WERI-Rb-1 (cell line): Measurements from ENCODE around the gene HDAC4.

Experiments used
- DNase-seq: peaks from one replicate; pipeline ENCODE4 v3.0.0-alpha.2; 2020
- H3K27ac ChIP-seq: fragments of 250-450 bp; sonication (Bioruptor Pico); 2 replicates; pipeline ENCODE4 v1.5.1; 2020; ENCODE audit warnings: mild to moderate bottlenecking, moderate library complexity
- H3K27me3 ChIP-seq: fragments of 250-450 bp; sonication (Bioruptor Pico); 2 replicates; pipeline ENCODE4 v1.5.1; 2021; ENCODE audit warnings: mild to moderate bottlenecking, low read depth, moderate library complexity; ENCODE audit not compliant: insufficient read depth, severe bottlenecking
- H3K36me3 ChIP-seq: fragments of 250-450 bp; sonication (Bioruptor Pico); 2 replicates; pipeline ENCODE4 v1.5.1; 2020; ENCODE audit warnings: mild to moderate bottlenecking, moderate library complexity
- H3K4me3 ChIP-seq: 2 replicates; pipeline ENCODE4 v1.5.1; 2011; ENCODE audit warnings: low read depth, mild to moderate bottlenecking, control low read depth, low read length
- H3K9me3 ChIP-seq: fragments of 250-450 bp; sonication (Bioruptor Pico); 2 replicates; pipeline ENCODE4 v1.5.1; 2021; ENCODE audit warnings: mild to moderate bottlenecking, moderate library complexity; ENCODE audit not compliant: severe bottlenecking
- TF ChIP-seq, protein P1 (sequence below): IDR thresholded peaks from 2 replicates; pipeline ENCODE4 v1.5.1; 2011; ENCODE audit warnings: low read depth, mild to moderate bottlenecking, control low read depth, inconsistent platforms, low read length

HDAC4 gene

DNA sequence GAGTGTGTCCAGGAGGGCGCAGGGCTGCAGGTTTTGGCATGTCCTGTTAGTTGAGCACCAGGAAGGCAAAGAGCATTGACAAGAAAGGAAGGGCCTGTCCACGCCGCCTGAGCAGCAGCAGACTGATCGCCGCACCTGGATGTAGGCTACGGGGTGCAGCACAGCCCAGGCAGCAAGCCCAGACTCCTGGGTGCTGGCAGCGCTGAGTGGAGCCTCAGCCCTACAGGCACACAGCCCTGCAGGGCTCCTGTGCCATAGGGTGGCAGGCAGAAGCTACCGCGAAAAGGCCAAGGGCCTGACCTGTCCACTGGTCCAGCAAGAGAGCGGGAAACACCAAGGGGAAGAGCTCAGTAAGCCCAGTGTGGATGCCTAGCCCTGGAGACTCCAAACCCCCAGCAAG, 198.0 kb downstream of the HDAC4 start:
- Histone ChIP-seq H3K4me3 (no peak overlapping the region), H3K36me3 (no peaks in the 10 kb centered on the region), H3K27me3 (no peaks in the 10 kb centered on the region), H3K9me3 (no peaks in the 10 kb centered on the region), H3K27ac (no peak overlapping the region)
- TF ChIP-seq, protein P1, sequence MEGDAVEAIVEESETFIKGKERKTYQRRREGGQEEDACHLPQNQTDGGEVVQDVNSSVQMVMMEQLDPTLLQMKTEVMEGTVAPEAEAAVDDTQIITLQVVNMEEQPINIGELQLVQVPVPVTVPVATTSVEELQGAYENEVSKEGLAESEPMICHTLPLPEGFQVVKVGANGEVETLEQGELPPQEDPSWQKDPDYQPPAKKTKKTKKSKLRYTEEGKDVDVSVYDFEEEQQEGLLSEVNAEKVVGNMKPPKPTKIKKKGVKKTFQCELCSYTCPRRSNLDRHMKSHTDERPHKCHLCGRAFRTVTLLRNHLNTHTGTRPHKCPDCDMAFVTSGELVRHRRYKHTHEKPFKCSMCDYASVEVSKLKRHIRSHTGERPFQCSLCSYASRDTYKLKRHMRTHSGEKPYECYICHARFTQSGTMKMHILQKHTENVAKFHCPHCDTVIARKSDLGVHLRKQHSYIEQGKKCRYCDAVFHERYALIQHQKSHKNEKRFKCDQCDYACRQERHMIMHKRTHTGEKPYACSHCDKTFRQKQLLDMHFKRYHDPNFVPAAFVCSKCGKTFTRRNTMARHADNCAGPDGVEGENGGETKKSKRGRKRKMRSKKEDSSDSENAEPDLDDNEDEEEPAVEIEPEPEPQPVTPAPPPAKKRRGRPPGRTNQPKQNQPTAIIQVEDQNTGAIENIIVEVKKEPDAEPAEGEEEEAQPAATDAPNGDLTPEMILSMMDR = no peak
- no peak for DNase-seq

DNA sequence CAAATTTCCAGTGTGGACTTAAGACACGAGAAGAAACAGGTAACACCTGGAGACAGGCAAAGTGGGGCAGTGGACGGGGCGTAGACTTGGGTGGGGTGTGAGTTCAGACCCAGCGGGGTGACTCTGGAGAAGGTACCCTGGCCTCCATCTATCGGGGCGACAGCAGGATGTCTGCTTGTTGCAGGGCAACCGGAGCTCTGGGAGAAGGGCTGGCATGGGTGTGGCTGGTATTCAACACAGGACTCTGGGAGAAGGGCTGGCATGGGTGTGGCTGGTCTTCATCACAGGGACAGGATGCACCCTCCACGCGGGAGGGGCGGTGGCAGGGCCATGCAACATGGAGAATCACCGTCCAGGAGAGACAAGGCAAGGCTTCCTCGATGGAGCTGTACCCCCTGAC, 198.5 kb downstream of the HDAC4 start:
- no peaks in the 10 kb centered on the region for H3K27me3 ChIP-seq
- H3K9me3 ChIP-seq = no peaks in the 10 kb centered on the region
- DNase-seq = no peak
- no peak overlapping the region for H3K4me3 ChIP-seq
- TF ChIP-seq, protein P1 = no peak
- no peaks in the 10 kb centered on the region for H3K36me3 ChIP-seq
- H3K27ac ChIP-seq = no peak overlapping the region

DNA sequence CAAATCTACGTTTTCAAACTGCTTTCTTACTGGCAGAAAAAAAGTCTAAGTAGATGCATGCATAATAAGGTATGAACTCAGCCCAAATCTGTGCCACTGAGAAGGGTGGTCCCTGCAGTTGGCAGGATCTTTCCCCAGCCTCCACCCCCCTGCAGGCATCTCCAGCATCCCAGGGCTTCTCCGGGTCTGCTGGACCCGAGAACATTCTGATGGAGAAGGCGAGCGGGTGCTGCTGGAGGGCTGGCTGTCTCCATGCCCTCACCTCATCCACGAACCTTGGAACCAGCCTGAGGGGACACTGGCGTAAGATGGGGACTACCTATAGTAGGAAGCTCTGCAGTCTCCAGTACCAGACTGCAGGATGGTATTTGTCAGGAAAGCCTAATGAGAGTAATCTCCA, 198.9 kb downstream of the HDAC4 start:
- Histone ChIP-seq H3K27me3 (no peaks in the 10 kb centered on the region), H3K9me3 (no peaks in the 10 kb centered on the region), H3K27ac (no peak overlapping the region), H3K36me3 (no peaks in the 10 kb centered on the region), H3K4me3 (no peak overlapping the region)
- DNase-seq = no peak
- TF ChIP-seq, protein P1 = no peak

DNA sequence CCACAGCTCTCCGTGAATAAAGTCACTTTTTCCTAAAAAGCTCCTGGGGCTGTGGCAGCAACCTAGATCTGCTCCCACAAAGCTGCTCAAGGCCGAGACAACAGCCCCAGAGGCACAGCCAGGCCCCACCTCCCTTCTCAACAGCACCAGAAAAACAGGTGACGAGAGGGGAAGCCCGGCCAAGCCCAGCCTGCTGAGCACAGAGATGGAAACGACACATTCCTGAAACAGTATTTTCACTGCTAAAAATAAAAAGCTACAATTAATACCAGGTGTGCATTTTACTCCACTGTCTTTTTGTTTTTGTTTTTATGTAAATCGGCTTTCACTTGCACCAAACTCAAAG, 199.3 kb downstream of the HDAC4 start:
- no peaks in the 10 kb centered on the region for H3K27me3 ChIP-seq
- H3K9me3 ChIP-seq = no peaks in the 10 kb centered on the region
- no peaks in the 10 kb centered on the region for H3K36me3 ChIP-seq
- no peak overlapping the region for H3K4me3 ChIP-seq
- TF ChIP-seq, protein P1 = no peak
- no peak for DNase-seq
- H3K27ac ChIP-seq = no peak overlapping the region

DNA sequence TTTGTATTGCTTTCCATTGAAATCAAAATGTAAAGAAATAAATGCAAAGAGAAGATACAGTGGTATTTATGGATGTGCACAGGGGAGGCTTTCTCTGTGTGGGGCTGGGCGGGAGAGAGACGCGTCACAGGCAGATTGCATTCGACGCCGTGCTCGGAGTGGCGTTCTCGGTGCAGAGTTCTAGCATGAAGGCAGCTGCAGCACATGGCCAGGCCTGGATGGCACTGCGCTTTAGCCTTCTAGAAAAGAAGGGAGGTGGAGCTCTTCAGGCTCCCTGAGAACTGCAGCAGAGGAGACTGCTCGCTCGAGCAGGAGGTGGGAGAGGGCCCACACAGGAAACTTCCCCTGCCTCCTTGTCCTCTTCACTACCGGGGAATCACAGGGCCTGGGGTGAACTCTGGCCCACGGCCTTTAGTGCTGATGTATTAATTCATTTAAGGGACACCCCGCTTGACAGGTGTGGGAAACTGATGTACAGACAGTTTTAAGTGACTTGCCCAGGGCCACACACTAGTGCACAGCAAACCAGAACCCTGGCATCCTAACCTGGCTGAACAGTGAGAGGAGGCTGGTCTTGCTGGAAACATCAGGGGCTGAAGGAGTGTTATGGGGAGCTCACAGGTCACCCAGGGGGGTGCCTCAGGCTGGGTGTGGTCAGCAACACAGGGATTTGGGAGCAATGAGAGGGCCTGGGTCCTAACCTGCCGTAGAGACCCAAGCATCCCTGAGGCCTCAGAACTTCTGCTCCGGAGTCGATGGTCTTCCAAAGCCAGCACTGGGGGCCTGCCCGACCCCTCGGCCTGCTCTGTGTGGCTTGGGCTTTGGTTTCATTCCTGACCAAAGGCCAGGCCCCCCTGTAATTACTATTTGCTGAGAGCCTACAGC, 199.9 kb downstream of the HDAC4 start:
- TF ChIP-seq, protein P1 = no peak
- Histone ChIP-seq H3K27ac (no peak overlapping the region), H3K36me3 (no peaks in the 10 kb centered on the region), H3K4me3 (no peak overlapping the region), H3K9me3 (no peaks in the 10 kb centered on the region), H3K27me3 (no peaks in the 10 kb centered on the region)
- no peak for DNase-seq
